Cardiac fibroblast (primary cell): Measurements from ENCODE around the gene MRPL33.
A peak's percentile ranks its signal among the peaks of the same experiment; 100 is the strongest.

Source experiments
- DNase-seq, 2 donors: peaks; one replicate each; pipeline versions ENCODE4 v3.0.0 to v3.0.0-alpha.2; 2010; ENCODE audit warnings: low read depth in 2 of 2
- H3K4me3 ChIP-seq, 2 donors: replicated peaks in 1 of 2; 1 replicate in 1 of 2; 2 replicates in 1 of 2; pipeline ENCODE4 v1.5.1; 2011; ENCODE audit warnings: low read depth in 2 of 2, low read length in 2 of 2, mild to moderate bottlenecking in 2 of 2, moderate library complexity in 1 of 2
- TF ChIP-seq, protein P1 (sequence below): IDR thresholded peaks from one replicate; pipeline ENCODE4 v1.5.1; 2011; ENCODE audit warnings: low read depth, mild to moderate bottlenecking, low read length, inconsistent platforms

MRPL33 gene

DNA sequence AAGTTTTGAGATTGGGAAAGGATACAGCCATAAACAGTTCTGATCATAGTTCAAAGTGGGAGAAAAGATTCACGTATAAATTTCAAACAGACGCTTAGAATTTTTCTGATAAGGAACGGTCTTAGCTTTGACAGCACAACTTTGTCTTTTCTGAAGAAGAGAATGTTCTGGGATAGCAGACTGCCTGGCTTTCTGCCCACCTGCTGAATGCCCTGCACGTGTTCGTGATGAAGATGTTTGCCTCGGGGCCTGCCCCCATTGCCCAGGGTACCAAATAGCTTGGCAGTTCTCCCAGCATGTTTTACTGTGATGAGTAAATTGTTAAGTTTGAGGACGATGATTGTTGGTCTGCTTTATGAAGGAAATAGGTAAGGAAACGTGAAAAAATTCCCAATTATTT is 4.6 kb downstream of the MRPL33 start:
- H3K4me3 ChIP-seq, result no peak overlapping the region
- TF ChIP-seq, protein P1, sequence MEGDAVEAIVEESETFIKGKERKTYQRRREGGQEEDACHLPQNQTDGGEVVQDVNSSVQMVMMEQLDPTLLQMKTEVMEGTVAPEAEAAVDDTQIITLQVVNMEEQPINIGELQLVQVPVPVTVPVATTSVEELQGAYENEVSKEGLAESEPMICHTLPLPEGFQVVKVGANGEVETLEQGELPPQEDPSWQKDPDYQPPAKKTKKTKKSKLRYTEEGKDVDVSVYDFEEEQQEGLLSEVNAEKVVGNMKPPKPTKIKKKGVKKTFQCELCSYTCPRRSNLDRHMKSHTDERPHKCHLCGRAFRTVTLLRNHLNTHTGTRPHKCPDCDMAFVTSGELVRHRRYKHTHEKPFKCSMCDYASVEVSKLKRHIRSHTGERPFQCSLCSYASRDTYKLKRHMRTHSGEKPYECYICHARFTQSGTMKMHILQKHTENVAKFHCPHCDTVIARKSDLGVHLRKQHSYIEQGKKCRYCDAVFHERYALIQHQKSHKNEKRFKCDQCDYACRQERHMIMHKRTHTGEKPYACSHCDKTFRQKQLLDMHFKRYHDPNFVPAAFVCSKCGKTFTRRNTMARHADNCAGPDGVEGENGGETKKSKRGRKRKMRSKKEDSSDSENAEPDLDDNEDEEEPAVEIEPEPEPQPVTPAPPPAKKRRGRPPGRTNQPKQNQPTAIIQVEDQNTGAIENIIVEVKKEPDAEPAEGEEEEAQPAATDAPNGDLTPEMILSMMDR, result no peak
- DNase-seq, result peak; percentile 48 to 72

DNA sequence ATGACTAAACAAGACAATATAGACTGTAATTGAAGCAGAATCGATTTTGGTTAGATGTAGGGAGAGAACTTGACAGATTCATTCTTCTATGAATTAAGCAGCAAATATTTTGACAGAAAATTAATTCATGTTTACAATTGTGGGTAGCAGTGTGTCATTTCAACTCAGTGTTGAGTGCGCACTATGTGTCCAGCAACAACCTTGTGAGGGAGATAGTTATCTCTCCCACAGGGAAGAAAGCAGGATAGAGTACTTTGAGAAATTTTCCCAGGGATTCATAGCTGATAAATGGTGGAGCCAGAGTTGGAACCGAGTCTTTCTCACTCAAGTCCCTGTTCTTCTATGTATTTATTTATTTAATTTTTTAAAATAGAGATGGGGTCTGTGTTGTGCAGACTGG is 5.2 kb downstream of the MRPL33 start:
- H3K4me3 ChIP-seq, result no peak overlapping the region
- no peak for DNase-seq
- TF ChIP-seq, protein P1, result no peak

DNA sequence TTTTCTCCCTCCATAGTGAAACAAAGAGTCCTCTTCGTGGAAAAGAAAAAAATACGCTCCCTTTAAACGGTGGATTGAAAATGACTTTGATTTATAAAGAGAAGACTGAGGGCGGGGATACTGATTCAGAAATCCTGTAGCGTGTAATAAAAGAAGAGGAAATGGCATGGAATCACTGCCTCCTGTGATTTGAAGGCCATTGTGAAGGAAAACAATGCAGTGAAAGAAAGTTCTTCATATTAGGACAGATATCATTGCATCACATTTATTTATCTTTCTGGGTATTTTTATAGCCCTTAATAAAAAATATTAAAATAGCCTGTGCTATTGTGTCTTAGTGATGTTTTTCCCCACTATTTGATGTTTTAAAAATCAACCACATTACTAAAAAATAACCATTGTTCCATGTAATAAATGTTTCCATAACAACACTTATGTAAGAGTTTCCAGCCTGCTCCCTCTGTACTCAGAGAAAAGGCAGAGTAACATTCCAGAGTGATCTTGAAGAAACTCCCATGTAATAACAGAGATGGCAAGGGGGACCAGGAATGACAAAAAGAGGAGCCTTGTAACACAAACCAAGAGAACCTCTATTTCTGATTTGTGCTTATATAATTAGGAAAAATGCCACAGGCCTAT is 8.0 kb downstream of the MRPL33 start:
- peak; percentile 42 to 74 for DNase-seq
- no peak overlapping the region for H3K4me3 ChIP-seq
- TF ChIP-seq, protein P1, result no peak

DNA sequence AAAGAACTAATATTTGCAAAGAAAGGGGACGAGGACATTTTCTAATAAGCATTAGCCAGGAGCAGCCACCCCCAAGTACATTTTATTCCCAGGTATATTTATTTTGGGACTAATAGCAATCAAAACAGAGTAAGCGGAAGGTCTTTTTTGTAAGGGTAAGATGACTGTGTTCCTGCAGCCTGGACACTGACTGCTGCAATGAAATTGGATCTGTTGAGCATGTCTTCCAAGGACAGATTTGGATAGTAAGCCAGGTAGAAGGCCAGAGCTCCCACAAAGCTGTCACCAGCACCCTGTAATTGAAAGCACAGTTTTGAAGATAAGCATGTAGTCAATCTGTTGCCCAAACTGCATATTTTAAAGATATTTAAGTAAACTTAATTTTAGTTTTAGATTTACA is 10.0 kb downstream of the MRPL33 start:
- TF ChIP-seq, protein P1, result no peak
- DNase-seq, result no peak
- no peak overlapping the region for H3K4me3 ChIP-seq

DNA sequence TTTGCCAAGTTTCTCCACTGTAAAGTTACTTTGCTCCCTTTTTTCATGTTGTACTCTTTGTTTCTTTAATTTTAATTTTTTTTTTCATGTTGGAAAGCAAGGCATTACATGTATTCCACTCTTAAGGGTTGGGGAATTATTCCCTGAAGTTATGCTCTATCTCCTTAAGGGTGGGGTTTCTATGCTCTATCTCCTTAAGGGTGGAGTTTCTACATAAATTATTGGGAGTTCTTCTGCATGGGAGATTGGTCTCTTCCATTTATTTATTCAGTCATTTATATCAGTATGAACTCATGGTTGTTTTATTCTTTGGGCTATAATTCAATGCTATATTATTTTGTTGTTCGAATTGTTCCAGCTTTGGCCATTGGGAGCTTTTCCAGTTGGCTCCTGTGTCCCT is 11.2 kb downstream of the MRPL33 start:
- no peak for DNase-seq
- TF ChIP-seq, protein P1, result no peak
- no peak overlapping the region for H3K4me3 ChIP-seq

DNA sequence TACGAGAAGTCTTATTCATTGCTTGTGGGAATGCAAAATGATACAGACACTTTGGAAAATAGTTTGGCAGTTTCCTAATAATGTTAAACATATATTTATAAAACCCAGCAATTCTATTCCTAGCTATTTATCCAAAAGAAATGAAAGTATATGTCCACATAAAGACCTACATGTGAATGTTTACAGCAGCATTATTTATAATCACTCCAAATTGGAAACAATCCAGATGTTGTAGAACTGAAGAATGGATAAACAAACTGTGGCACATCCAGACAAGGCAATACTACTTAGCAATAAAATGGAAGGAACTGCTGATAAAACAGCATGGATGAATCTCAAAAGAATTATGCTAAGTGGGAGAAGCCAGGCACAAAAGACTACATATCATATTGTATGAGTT is 19.3 kb downstream of the MRPL33 start:
- DNase-seq, result no peak
- TF ChIP-seq, protein P1, result no peak
- H3K4me3 ChIP-seq, result no peak overlapping the region

DNA sequence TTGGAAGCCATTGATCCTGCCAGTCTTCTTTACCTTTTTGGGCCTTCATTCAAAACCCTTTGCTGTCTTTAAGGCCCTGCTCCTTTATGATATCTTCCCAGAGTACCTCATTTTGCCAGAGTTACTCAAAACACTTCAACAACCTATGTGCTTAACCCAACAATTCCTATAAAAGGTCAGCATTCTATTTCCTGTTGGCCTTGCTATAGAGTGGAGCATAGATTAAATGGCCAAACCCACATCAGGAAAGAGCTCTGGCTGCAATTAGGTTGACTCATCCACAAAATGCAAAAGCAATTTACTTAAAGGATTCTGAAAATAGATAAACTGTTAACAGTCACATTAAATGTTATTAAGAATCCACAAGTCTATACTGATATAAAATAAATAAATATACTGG is 21.2 kb downstream of the MRPL33 start:
- TF ChIP-seq, protein P1, result no peak
- DNase-seq, result peak; percentile 49 to 56
- H3K4me3 ChIP-seq, result no peak overlapping the region
